K562 (cell line): Measurements from ENCODE around the gene PLAAT4. TPM values are rescaled to one million over a fixed set of nuclear protein-coding genes. Genes with fewer than 3 reads are reported as not detected.

Source experiments
- CBX3 ChIP-seq, 2 experiments: IDR thresholded peaks; 1 replicate in 1 of 2; 2 replicates in 1 of 2; pipeline ENCODE4 v1.6.1; 2012; ENCODE audit warnings: inconsistent platforms in 2 of 2, low read length in 2 of 2, borderline replicate concordance in 1 of 2, control low read depth in 1 of 2
- E2F3 ChIP-seq: fragments of 250-450 bp; sonication (Bioruptor Pico); IDR thresholded peaks from 2 replicates; pipeline ENCODE4 v1.4.0; 2020; ENCODE audit warnings: mild to moderate bottlenecking
- EGR1 ChIP-seq: fragments of 450-650 bp; conservative IDR thresholded peaks from 2 replicates; pipeline ENCODE4 v1.6.1; 2017; ENCODE audit warnings: mild to moderate bottlenecking
- ETV1 ChIP-seq: fragments of 450-650 bp; conservative IDR thresholded peaks from 2 replicates; pipeline ENCODE4 v1.6.1; 2016; ENCODE audit warnings: missing genetic modification characterization, control low read depth, low read depth, missing compliant biosample characterization
- FOSL1 ChIP-seq: fragments of 200-800 bp; sonication (Bioruptor generic); conservative IDR thresholded peaks from 2 replicates; pipeline ENCODE4 v1.6.1; 2016; ENCODE audit warnings: missing genetic modification characterization, missing compliant biosample characterization
- HEY1 ChIP-seq: fragments of 250-450 bp; sonication (Bioruptor Pico); IDR thresholded peaks from 2 replicates; pipeline ENCODE4 v1.5.0; 2020; ENCODE audit warnings: mild to moderate bottlenecking, moderate library complexity, borderline replicate concordance
- KDM5B ChIP-seq: fragments of 200-600 bp; sonication (generic); IDR thresholded peaks from 2 replicates; pipeline ENCODE4 v1.6.1; 2012; ENCODE audit warnings: low read depth, mild to moderate bottlenecking, moderate library complexity, low read length, control low read depth, inconsistent platforms; ENCODE audit not compliant: insufficient replicate concordance
- PPARD ChIP-seq: fragments of 250-450 bp; sonication (Bioruptor Pico); IDR thresholded peaks from 2 replicates; pipeline ENCODE4 v1.8.0; 2022; ENCODE audit warnings: inconsistent platforms, mild to moderate bottlenecking, moderate library complexity
- PYGO2 ChIP-seq: fragments of 450-650 bp; IDR thresholded peaks from 2 replicates; pipeline ENCODE4 v1.6.1; 2016; ENCODE audit warnings: mild to moderate bottlenecking, missing genetic modification characterization, moderate library complexity, missing compliant biosample characterization
- RNF2 ChIP-seq: sonication (generic); IDR thresholded peaks from 2 replicates; pipeline ENCODE4 v1.6.1; 2016
- SIN3A ChIP-seq, 2 experiments: fragments of 150-350 bp in 1 of 2; IDR thresholded peaks; 2 replicates each; pipeline ENCODE4 v1.6.1; 2011 to 2016; ENCODE audit warnings: borderline replicate concordance in 2 of 2, low read depth in 2 of 2, low read length in 2 of 2, mild to moderate bottlenecking in 2 of 2, moderate library complexity in 2 of 2; ENCODE audit not compliant: control insufficient read depth in 1 of 2
- TSC22D4 ChIP-seq: fragments of 450-650 bp; IDR thresholded peaks from 2 replicates; pipeline ENCODE4 v1.6.1; 2016; ENCODE audit warnings: missing genetic modification characterization, missing biosample characterization, control low read depth
- ZBTB7A ChIP-seq: IDR thresholded peaks from 2 replicates; pipeline ENCODE4 v1.6.1; 2011; ENCODE audit warnings: low read depth, mild to moderate bottlenecking, low read length, moderate library complexity, borderline replicate concordance; ENCODE audit not compliant: control insufficient read depth
- ZNF140 ChIP-seq: fragments of 250-450 bp; sonication (Bioruptor Pico); IDR thresholded peaks from 2 replicates; pipeline ENCODE4 v1.8.0; 2021; ENCODE audit warnings: moderate library complexity, mild to moderate bottlenecking, inconsistent platforms
- ZNF316 ChIP-seq: fragments of 450-650 bp; IDR thresholded peaks from 2 replicates; pipeline ENCODE4 v1.6.1; 2016
- ZNF384 ChIP-seq: IDR thresholded peaks from 2 replicates; pipeline ENCODE4 v1.6.1; 2012; ENCODE audit warnings: low read depth, low read length, improper control_type of control experiment
- ZNF511 ChIP-seq: sonication (generic); formaldehyde crosslinking; IDR thresholded peaks from 2 replicates; pipeline ENCODE4 v1.8.0; 2022; ENCODE audit warnings: mild to moderate bottlenecking, missing genetic modification reagents
- ZNF609 ChIP-seq: sonication (generic); formaldehyde crosslinking; IDR thresholded peaks from 2 replicates; pipeline ENCODE4 v1.8.1; 2023; ENCODE audit warnings: missing genetic modification reagents, mild to moderate bottlenecking, borderline replicate concordance
- ZNF76 ChIP-seq: fragments of 250-450 bp; sonication (Bioruptor Pico); IDR thresholded peaks from 2 replicates; pipeline ENCODE4 v1.4.0; 2020; ENCODE audit warnings: mild to moderate bottlenecking, moderate library complexity, borderline replicate concordance
- ZNF780A ChIP-seq: fragments of 250-450 bp; sonication (Bioruptor Pico); IDR thresholded peaks from 2 replicates; pipeline ENCODE4 v1.5.0; 2021; ENCODE audit warnings: mild to moderate bottlenecking
- ZNF785 ChIP-seq: fragments of 250-450 bp; sonication (Bioruptor Pico); IDR thresholded peaks from 2 replicates; pipeline ENCODE4 v1.4.0; 2020; ENCODE audit warnings: mild to moderate bottlenecking
- polyA plus RNA-seq, 8 experiments: library from polyadenylated mRNA; depleted of rRNA in 4 of 8; stranded (reverse) in 5 of 8; unstranded in 3 of 8; fragments of >200 nt; fragmentation: Nextera tagmentation in 2 of 8; fragmentation: Illumina TruSeq in 1 of 8; extraction: Ambion mirVana in 2 of 8; extraction: Trizol in 1 of 8; gene quantifications; 2 replicates each; pipeline versions ENCODE4 v1.2.1 to v1.2.3, GENCODE V29; 2011 to 2014; ENCODE audit warnings: inconsistent platforms in 1 of 8, missing spikeins in 1 of 8
- total RNA-seq, 7 experiments: library from RNA; depleted of rRNA in 6 of 7; stranded (reverse); fragments of >200 nt in 6 of 7; fragmentation: Illumina TruSeq in 2 of 7; extraction: Trizol in 2 of 7; gene quantifications; 2 replicates each; pipeline versions ENCODE4 v1.2.1 to v1.2.3, GENCODE V29; 2011 to 2021; ENCODE audit warnings: low replicate concordance in 1 of 7
- TF ChIP-seq, protein P1 (sequence below): fragments of 250-450 bp; sonication (Bioruptor Pico); IDR thresholded peaks from 2 replicates; pipeline ENCODE4 v1.4.0; 2020; ENCODE audit warnings: borderline replicate concordance

PLAAT4 gene
- total and polyA plus RNA-seq, 9 of the 15 experiments (the other 6 are each of a cell fraction or from before 2014, with no cell fraction given): 0.54 to 3.0 (median 1.3) TPM; not detected in 1

DNA sequence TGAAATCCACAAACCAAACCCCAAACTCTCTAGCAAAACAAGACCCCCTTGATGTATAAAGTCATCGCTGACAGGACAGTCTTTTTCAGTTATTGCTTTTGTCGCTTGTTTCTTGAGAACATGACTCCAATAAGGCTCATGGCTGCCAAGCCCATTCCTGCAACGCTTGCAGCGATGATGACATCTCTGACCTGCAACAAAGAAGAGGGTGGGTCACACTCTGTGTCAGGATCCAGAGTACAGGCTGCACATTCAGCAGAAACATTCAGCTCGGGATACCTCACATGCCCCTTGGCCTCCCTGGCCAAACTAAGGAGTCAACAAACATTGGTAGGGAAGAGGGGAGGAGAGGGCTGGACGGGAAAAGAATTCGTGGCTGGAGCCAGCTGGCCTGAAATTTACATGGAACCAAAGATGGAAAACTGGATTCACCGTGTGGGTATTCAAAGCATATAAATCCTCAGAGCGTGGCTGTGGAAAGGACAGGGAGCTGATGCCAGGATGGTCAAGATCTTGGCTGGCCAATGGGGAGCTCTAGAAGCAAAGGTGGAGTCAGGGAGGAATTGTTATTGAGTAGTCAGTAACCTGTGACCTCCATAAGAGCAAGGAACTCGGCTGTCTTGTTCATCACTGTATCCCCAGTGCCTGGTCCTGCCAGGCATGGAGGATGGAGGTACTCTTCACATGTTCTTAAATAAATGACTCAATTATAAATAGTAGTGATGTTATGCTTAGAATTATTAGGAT, 38.4 kb downstream of the PLAAT4 start (continued):
- TF ChIP-seq RNF2 (no peak), SIN3A (IDR thresholded peaks at IDR 0.05; ENCODE audit: borderline replicate concordance in 2 of 2, control insufficient read depth in 1 of 2, low read depth in 2 of 2, low read length in 2 of 2) (peak in 1 of 2 experiments; percentile 23; a peak in 1 of 4 replicates), ZNF785 (CRISPR knock-in tag) (no peak), FOSL1 (tag) (no peak), CBX3 (IDR thresholded peaks at IDR 0.05; ENCODE audit: borderline replicate concordance in 1 of 2, low read length in 2 of 2) (no peak), ZNF384 (no peak), E2F3 (CRISPR knock-in tag) (no peak), ZNF780A (no peak), PPARD (CRISPR knock-in tag) (no peak), ETV1 (tag) (no peak), PYGO2 (tag) (no peak), ZNF316 (peak; percentile 34), ZNF609 (CRISPR knock-in tag) (no peak), ZBTB7A (no peak), TSC22D4 (tag) (no peak), ZNF140 (CRISPR knock-in tag) (no peak), ZNF76 (CRISPR knock-in tag) (no peak), HEY1 (no peak), KDM5B (no peak), EGR1 (no peak), ZNF511 (CRISPR knock-in tag) (no peak)
- TF ChIP-seq, protein P1, sequence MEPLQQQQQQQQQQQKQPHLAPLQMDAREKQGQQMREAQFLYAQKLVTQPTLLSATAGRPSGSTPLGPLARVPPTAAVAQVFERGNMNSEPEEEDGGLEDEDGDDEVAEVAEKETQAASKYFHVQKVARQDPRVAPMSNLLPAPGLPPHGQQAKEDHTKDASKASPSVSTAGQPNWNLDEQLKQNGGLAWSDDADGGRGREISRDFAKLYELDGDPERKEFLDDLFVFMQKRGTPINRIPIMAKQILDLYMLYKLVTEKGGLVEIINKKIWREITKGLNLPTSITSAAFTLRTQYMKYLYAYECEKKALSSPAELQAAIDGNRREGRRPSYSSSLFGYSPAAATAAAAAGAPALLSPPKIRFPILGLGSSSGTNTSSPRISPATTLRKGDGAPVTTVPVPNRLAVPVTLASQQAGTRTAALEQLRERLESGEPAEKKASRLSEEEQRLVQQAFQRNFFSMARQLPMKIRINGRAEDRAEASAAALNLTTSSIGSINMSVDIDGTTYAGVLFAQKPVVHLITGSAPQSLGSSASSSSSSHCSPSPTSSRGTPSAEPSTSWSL: no peak
